Colonic mucosa (tissue), 4 donors: ENCODE data around the gene DSCAML1. TPM values are rescaled to one million over a fixed set of nuclear protein-coding genes. Genes with fewer than 3 reads are reported as not detected.

Experiments used
- DNase-seq: peaks from one replicate; pipeline ENCODE4 v3.0.0-alpha.2; 2020
- H3K27ac ChIP-seq: fragments of 200-600 bp; one replicate; pipeline ENCODE4 v1.8.0; 2021
- H3K27me3 ChIP-seq: fragments of 200-600 bp; one replicate; pipeline ENCODE4 v1.8.0; 2021
- H3K36me3 ChIP-seq: fragments of 200-600 bp; one replicate; pipeline ENCODE4 v1.8.0; 2021
- H3K4me1 ChIP-seq: fragments of 200-600 bp; one replicate; pipeline ENCODE4 v1.8.0; 2021; ENCODE audit warnings: mild to moderate bottlenecking
- H3K4me3 ChIP-seq: fragments of 200-600 bp; one replicate; pipeline ENCODE4 v1.8.0; 2021
- H3K9ac ChIP-seq, 2 donors: one replicate each; pipeline ENCODE4 v1.7.0; 2013; ENCODE audit warnings: control low read depth in 2 of 2, low read depth in 2 of 2, low read length in 2 of 2
- H3K9me3 ChIP-seq: fragments of 200-600 bp; one replicate; pipeline ENCODE4 v1.8.0; 2021
- intact Hi-C: fragments of 100-400 bp; cut with DNase I; formaldehyde crosslinking; loops from one replicate; pipeline ENCODE4 v1.14.1; 2022
- total RNA-seq, 2 donors: library from RNA; stranded (reverse); fragmentation: NEBNext Ultra II Directional in 1 of 2; extraction: Animal tissue kit (Norgen Biotek cat#: 25700) in 1 of 2; gene quantifications; one replicate each; pipeline ENCODE4 v1.2.1, GENCODE V29; 2021
- TF ChIP-seq, protein P1 (sequence below): fragments of 200-600 bp; IDR thresholded peaks from one replicate; pipeline ENCODE4 v1.8.0; 2022; ENCODE audit warnings: antibody characterized with exemption, mild to moderate bottlenecking
- donor health status: healthy.
- donor health status: DM: no; HTN: no; CAD: no.
- donor health status: DM: no; HTN: no; CAD: no.

Gene DSCAML1
- total RNA-seq, 2 donors from 2014 or later: 1.2 to 4.3 TPM

DNA sequence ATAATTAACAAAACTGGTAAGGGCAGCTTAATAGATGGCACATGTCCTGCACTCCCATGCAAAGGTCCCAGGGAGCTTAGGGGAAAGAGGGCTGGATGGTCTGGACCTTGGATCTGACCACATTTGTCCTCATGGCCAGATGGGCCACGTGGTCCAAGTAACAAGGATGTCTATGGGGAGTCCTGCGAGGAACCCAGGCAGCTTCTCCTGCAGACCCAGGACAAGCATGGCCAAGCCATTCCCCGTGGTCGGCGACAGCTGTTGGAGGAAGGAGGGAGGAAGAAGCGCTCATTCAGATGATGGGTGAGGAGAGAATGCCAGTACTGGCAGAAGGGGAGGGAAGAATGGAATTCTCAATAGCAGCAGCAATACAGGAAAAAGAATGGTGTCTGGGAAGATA, 109.2 kb downstream of the DSCAML1 start:
- no peak overlapping the region for H3K27ac ChIP-seq
- intact Hi-C loops: no loop called here
- H3K9me3 ChIP-seq: no peaks in the 10 kb centered on the region
- H3K36me3 ChIP-seq: no peaks in the 10 kb centered on the region
- DNase-seq: no peak
- no peak overlapping the region for H3K9ac ChIP-seq
- no peak overlapping the region for H3K4me3 ChIP-seq
- no peaks in the 10 kb centered on the region for H3K4me1 ChIP-seq
- no peaks in the 10 kb centered on the region for H3K27me3 ChIP-seq
- TF ChIP-seq, protein P1, sequence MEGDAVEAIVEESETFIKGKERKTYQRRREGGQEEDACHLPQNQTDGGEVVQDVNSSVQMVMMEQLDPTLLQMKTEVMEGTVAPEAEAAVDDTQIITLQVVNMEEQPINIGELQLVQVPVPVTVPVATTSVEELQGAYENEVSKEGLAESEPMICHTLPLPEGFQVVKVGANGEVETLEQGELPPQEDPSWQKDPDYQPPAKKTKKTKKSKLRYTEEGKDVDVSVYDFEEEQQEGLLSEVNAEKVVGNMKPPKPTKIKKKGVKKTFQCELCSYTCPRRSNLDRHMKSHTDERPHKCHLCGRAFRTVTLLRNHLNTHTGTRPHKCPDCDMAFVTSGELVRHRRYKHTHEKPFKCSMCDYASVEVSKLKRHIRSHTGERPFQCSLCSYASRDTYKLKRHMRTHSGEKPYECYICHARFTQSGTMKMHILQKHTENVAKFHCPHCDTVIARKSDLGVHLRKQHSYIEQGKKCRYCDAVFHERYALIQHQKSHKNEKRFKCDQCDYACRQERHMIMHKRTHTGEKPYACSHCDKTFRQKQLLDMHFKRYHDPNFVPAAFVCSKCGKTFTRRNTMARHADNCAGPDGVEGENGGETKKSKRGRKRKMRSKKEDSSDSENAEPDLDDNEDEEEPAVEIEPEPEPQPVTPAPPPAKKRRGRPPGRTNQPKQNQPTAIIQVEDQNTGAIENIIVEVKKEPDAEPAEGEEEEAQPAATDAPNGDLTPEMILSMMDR: no peak

DNA sequence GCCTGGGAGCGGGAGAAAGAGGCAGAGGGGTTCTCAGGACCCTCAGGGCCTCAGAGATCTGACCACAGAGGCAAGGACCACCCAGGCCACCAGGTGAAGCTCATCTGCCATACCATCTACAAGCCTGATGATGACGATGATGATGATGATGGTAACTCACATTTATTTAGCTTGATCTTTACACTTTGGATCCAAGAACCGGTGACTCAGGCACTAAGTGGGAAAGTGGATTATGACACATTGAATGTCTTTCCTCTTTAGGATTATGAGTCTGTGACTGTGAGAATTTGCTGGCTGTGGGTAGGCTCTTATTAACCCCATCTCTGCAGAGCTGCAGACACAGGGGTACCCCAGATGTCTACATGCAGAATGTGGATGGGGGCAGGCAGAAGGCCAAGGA, 110.3 kb downstream of the DSCAML1 start:
- Histone ChIP-seq H3K36me3 (no peaks in the 10 kb centered on the region), H3K9me3 (no peaks in the 10 kb centered on the region), H3K4me3 (no peak overlapping the region), H3K4me1 (no peaks in the 10 kb centered on the region), H3K27ac (no peak overlapping the region), H3K9ac (no peak overlapping the region), H3K27me3 (no peaks in the 10 kb centered on the region)
- no peak for DNase-seq
- intact Hi-C loops: no loop called here
- TF ChIP-seq, protein P1: no peak

DNA sequence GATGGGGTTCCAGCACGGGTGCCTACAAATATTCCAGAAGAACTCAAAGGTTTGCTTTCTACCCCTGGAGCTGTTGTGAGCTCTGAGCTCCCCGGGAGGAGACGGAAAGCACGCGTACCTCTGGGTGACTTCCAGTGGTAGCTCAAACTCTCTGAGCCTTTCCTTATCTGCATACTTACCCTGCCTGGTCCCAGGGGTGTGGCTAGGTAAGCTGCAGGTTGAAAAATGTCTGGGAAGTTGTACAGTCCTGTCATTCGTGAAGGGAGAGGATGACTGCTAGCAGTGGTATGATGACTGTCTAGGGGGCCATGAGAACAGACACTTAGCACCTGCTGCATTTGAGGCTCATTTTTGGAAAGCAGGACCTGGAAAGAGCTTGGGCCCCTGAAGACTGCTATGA, 111.5 kb downstream of the DSCAML1 start:
- Histone ChIP-seq H3K27ac (no peak overlapping the region), H3K9ac (no peak overlapping the region), H3K4me3 (no peak overlapping the region), H3K9me3 (no peaks in the 10 kb centered on the region), H3K36me3 (no peaks in the 10 kb centered on the region), H3K27me3 (no peaks in the 10 kb centered on the region), H3K4me1 (no peaks in the 10 kb centered on the region)
- TF ChIP-seq, protein P1: no peak
- DNase-seq: no peak
- intact Hi-C loops: no loop called here

DNA sequence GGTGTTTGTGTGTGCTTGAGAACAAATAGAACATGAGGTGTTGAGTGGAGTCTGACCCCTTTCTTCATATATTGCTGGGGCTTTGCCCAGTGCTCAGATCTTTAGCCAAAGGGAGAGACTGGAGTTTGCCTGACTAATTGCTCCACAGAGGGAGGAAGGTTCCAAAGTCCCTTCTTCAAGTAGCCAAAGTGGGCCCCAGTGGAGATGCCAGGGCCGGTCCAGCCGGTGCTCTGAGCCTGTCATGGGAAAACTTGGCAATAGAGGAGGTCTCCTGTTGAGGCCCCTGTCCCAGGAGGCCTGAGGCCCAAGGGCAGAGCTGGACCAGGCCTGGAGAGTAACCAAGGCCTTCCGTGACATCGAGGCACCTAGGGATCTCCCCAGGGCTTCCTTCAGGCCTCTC, 112.3 kb downstream of the DSCAML1 start:
- Histone ChIP-seq H3K4me1 (no peaks in the 10 kb centered on the region), H3K4me3 (no peak overlapping the region), H3K9ac (no peak overlapping the region), H3K36me3 (no peaks in the 10 kb centered on the region), H3K27ac (no peak overlapping the region), H3K27me3 (no peaks in the 10 kb centered on the region), H3K9me3 (no peaks in the 10 kb centered on the region)
- DNase-seq: no peak
- intact Hi-C loops: no loop called here
- TF ChIP-seq, protein P1: no peak

DNA sequence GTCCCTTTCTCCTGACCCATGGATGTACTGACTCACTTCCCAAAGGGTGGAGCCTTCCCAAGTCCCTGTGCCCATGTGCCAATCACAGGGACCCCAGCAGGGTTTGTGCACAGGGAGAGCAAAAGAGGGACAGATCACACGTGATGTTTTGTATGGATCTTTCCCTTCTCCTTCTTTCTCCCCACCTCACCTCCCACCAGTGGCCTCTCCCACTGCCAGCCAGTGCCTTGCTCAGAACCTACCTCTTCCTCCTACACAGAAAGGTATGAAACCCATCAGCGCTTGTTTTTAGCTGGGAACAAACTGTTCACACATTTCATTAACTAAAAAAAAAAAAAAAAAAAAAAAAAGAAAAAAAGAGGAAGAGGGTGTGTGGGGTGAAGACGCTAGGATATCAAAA, 112.9 kb downstream of the DSCAML1 start:
- no peak for DNase-seq
- intact Hi-C loops: no loop called here
- TF ChIP-seq, protein P1: no peak

DNA sequence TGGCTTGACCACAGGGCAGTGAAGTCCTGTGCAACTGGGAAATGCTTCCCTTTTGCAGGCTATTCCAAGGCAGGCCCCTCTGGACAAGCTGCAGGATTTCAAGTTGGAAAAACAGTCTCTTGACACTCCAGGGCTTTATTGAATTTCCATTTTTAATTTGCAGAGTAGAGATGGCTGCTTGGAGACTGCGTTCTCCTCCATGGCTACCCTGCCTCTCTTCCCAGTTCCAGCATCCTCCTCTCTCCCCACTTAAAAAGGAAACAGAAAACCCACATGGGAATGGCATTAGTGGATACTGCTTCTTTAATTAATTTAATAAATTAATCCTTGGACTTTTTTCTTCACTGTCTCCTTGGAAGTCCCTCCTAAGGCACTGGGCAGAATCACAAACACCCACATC, 115.6 kb downstream of the DSCAML1 start:
- H3K27ac ChIP-seq: no peak overlapping the region
- H3K9me3 ChIP-seq: no peaks in the 10 kb centered on the region
- H3K27me3 ChIP-seq: no peaks in the 10 kb centered on the region
- no peak for DNase-seq
- TF ChIP-seq, protein P1: no peak
- no peaks in the 10 kb centered on the region for H3K36me3 ChIP-seq
- intact Hi-C loops: no loop called here
- no peaks in the 10 kb centered on the region for H3K4me1 ChIP-seq
- no peak overlapping the region for H3K4me3 ChIP-seq
- H3K9ac ChIP-seq: no peak overlapping the region

More for the DNA sequence above, 112.9 kb downstream of the DSCAML1 start:
- H3K36me3 ChIP-seq: no peaks in the 10 kb centered on the region
- no peaks in the 10 kb centered on the region for H3K4me1 ChIP-seq
- no peaks in the 10 kb centered on the region for H3K27me3 ChIP-seq
- H3K27ac ChIP-seq: no peak overlapping the region
- H3K4me3 ChIP-seq: no peak overlapping the region
- H3K9ac ChIP-seq: no peak overlapping the region
- no peaks in the 10 kb centered on the region for H3K9me3 ChIP-seq
